Vagina (tissue), 2 donors: ENCODE results near the gene LRRC8E. TPM values are rescaled to one million over a fixed set of nuclear protein-coding genes. Genes with fewer than 3 reads are reported as not detected.

Source experiments
- DNase-seq, 2 donors: peaks; one replicate each; pipeline ENCODE4 v3.0.0-alpha.2; 2017; ENCODE audit errors: extremely low spot score in 2 of 2
- H3K27ac ChIP-seq: fragments of 200-600 bp; sonication (generic); one replicate; pipeline ENCODE4 v1.5.1; 2019
- H3K27me3 ChIP-seq: fragments of 200-600 bp; sonication (generic); one replicate; pipeline ENCODE4 v1.5.1; 2019
- H3K36me3 ChIP-seq, 2 donors: fragments of 200-600 bp; sonication (generic); one replicate each; pipeline ENCODE4 v1.5.1; 2017 to 2019
- H3K4me1 ChIP-seq: fragments of 200-600 bp; sonication (generic); one replicate; pipeline ENCODE4 v1.5.1; 2019
- H3K4me3 ChIP-seq, 2 donors: fragments of 200-600 bp; sonication (generic); 1 replicate in 1 of 2; 2 replicates in 1 of 2; pipeline ENCODE4 v1.5.1; 2016 to 2019
- H3K9me3 ChIP-seq: fragments of 200-600 bp; sonication (generic); one replicate; pipeline ENCODE4 v1.5.1; 2019
- POLR2A ChIP-seq, 2 donors: fragments of 450-650 bp; IDR thresholded peaks; one replicate each; pipeline ENCODE4 v1.6.1; 2017; ENCODE audit warnings: antibody characterized with exemption in 2 of 2, mild to moderate bottlenecking in 2 of 2, moderate library complexity in 2 of 2
- POLR2AphosphoS5 ChIP-seq, 2 donors: sonication (generic); formaldehyde crosslinking; IDR thresholded peaks; one replicate each; pipeline ENCODE4 v1.9.0; 2017; ENCODE audit warnings: antibody characterized with exemption in 2 of 2, mild to moderate bottlenecking in 2 of 2, low read depth in 1 of 2; ENCODE audit not compliant: insufficient read depth in 1 of 2
- intact Hi-C: fragments of 100-400 bp; cut with DNase I; formaldehyde crosslinking; loops from one replicate; pipeline ENCODE4 v1.15.1; 2023
- total RNA-seq: library from RNA; depleted of rRNA; stranded (reverse); fragments of >200 nt; gene quantifications from one replicate; pipeline ENCODE4 v1.2.3, GENCODE V29; 2016
- TF ChIP-seq, protein P1 (sequence below), 3 experiments: fragments of 450-650 bp in 2 of 3; fragments of 200-600 bp in 1 of 3; sonication (generic) in 1 of 3; IDR thresholded peaks; one replicate each; pipeline ENCODE4 v1.5.1; 2017 to 2019; ENCODE audit warnings: antibody characterized with exemption in 3 of 3, mild to moderate bottlenecking in 2 of 3, moderate library complexity in 2 of 3

LRRC8E gene
- total RNA-seq, 1 donor from 2014 or later, result 6.6 TPM

GRCh38 chr19:7911508-7912143 is 23.3 kb downstream of the LRRC8E start:
- TF ChIP-seq POLR2AphosphoS5 (IDR thresholded peaks at IDR 0.05; ENCODE audit: insufficient read depth in 1 of 2, low read depth in 1 of 2) (no peak), POLR2A (IDR thresholded peaks at IDR 0.05) (no peak)
- TF ChIP-seq, protein P1, sequence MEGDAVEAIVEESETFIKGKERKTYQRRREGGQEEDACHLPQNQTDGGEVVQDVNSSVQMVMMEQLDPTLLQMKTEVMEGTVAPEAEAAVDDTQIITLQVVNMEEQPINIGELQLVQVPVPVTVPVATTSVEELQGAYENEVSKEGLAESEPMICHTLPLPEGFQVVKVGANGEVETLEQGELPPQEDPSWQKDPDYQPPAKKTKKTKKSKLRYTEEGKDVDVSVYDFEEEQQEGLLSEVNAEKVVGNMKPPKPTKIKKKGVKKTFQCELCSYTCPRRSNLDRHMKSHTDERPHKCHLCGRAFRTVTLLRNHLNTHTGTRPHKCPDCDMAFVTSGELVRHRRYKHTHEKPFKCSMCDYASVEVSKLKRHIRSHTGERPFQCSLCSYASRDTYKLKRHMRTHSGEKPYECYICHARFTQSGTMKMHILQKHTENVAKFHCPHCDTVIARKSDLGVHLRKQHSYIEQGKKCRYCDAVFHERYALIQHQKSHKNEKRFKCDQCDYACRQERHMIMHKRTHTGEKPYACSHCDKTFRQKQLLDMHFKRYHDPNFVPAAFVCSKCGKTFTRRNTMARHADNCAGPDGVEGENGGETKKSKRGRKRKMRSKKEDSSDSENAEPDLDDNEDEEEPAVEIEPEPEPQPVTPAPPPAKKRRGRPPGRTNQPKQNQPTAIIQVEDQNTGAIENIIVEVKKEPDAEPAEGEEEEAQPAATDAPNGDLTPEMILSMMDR (IDR thresholded peaks at IDR 0.05), result no peak
- no peak overlapping the region for H3K4me3 ChIP-seq
- H3K4me1 ChIP-seq, result peaks cover 31% of the 10 kb centered on the region
- H3K27ac ChIP-seq, result no peak overlapping the region
- no peak for DNase-seq
- intact Hi-C loops, result loop anchor here (10.0 kb wide), 1 partner anchor 93 kb away; the partner anchor contains the start of gene ELAVL1
- H3K9me3 ChIP-seq, result no peaks in the 10 kb centered on the region
- no peaks in the 10 kb centered on the region for H3K27me3 ChIP-seq
- H3K36me3 ChIP-seq, result peaks cover 0 to 41% of the 10 kb centered on the region in 2 donors

- Histone ChIP-seq H3K36me3 (peaks cover 0 to 41% of the 10 kb centered on the region in 2 donors), H3K4me1 (peaks cover 30% of the 10 kb centered on the region), H3K27ac (no peak overlapping the region), H3K4me3 (no peak overlapping the region), H3K27me3 (no peaks in the 10 kb centered on the region), H3K9me3 (no peaks in the 10 kb centered on the region)
- no peak for DNase-seq
- intact Hi-C loops, result loop anchor here (10.0 kb wide), 1 partner anchor 93 kb away; the partner anchor contains the start of gene ELAVL1
- TF ChIP-seq, protein P1 (IDR thresholded peaks at IDR 0.05), result no peak
Observed at GRCh38 chr19:7912144-7912696, 23.9 kb downstream of the LRRC8E start.

DNA sequence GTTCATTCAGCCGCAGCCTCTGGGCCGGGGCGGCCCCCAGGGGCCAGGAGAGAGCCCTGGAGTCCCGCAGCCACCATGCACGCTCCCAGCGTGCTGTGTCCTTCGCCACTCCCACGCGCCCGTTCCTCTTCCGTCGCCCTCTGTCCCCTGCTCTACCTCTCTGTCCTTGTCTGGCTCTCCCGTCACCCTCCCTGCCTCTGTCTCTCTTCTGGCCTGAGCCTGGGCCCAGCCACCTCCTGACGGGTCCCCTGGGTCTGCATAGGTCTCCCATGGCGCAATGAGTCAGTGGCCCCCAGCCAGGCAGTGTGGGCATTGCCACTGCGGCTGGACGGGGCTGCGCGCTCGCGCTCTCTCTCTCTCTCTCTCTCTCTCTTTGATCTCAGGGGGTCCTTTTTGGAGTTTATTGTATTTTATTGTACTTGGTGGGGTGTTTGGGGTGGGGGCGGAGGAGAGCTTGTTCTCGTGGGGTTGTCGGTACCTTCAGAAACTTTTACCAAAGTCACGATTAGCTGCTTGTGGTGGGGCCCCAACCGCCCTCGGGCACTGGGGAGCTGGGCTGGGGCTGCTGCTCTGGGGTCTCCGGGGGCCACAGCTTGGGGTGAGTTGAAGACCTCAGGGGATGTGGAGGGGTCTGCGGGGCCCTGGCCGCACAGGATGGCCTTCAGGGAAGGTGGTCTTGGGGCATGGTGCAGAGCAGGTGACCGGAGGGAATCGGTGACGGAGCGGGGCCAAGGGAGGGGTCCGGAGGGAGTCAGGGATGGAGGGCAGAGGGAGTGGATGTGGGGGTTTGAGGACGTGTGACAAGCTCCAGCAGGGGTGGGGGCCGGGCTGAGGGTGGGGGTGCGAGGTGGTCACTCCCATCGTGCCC is 24.6 kb downstream of the LRRC8E start:
- DNase-seq, result no peak
- intact Hi-C loops, result loop anchor here (10.0 kb wide), 1 partner anchor 92 kb away; the partner anchor contains the start of gene ELAVL1
- H3K36me3 ChIP-seq, result peaks cover 0 to 41% of the 10 kb centered on the region in 2 donors

GRCh38 chr19:7913652-7914051 is 25.3 kb downstream of the LRRC8E start:
- intact Hi-C loops, result loop anchor here (10.0 kb wide), 1 partner anchor 91 kb away; the partner anchor contains the start of gene ELAVL1
- TF ChIP-seq, protein P1 (IDR thresholded peaks at IDR 0.05), result no peak
- TF ChIP-seq POLR2AphosphoS5 (IDR thresholded peaks at IDR 0.05; ENCODE audit: insufficient read depth in 1 of 2, low read depth in 1 of 2) (no peak), POLR2A (IDR thresholded peaks at IDR 0.05) (no peak)
- no peak for DNase-seq
- no peak overlapping the region for H3K27ac ChIP-seq
- no peak overlapping the region for H3K4me3 ChIP-seq
- H3K9me3 ChIP-seq, result no peaks in the 10 kb centered on the region
- peaks cover 31% of the 10 kb centered on the region for H3K4me1 ChIP-seq
- no peaks in the 10 kb centered on the region for H3K27me3 ChIP-seq
- H3K36me3 ChIP-seq, result peaks cover 0 to 41% of the 10 kb centered on the region in 2 donors

More for the DNA sequence above, 24.6 kb downstream of the LRRC8E start:
- no peaks in the 10 kb centered on the region for H3K9me3 ChIP-seq
- peaks cover 30% of the 10 kb centered on the region for H3K4me1 ChIP-seq
- no peak for TF ChIP-seq POLR2AphosphoS5 (IDR thresholded peaks at IDR 0.05; ENCODE audit: insufficient read depth in 1 of 2, low read depth in 1 of 2)
- no peak for TF ChIP-seq POLR2A (IDR thresholded peaks at IDR 0.05)
- no peak overlapping the region for H3K27ac ChIP-seq
- no peaks in the 10 kb centered on the region for H3K27me3 ChIP-seq
- no peak overlapping the region for H3K4me3 ChIP-seq

DNA sequence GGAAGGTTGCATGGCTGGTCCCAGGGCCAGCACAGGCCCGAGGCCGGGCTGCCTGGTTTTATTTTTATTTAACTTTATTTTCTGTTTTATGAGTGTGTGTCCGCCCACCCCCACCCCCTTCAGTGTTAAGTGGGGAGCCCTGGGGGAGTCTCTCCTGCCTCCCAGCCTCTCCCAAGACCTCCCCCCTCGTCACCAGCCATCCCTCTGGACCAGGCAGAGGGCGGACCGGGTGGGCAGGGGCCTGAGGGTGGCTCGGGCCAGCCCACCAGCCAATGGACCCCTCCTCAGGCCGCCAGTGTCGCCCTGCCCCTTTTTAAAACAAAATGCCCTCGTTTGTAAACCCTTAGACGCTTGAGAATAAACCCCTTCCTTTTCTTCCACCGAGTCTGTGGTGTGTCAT is 25.8 kb downstream of the LRRC8E start:
- no peak for DNase-seq
- no peak overlapping the region for H3K4me3 ChIP-seq
- H3K27ac ChIP-seq, result no peak overlapping the region
- intact Hi-C loops, result loop anchor here (10.0 kb wide), 1 partner anchor 91 kb away; the partner anchor contains the start of gene ELAVL1
- peaks cover 36% of the 10 kb centered on the region for H3K4me1 ChIP-seq
- no peaks in the 10 kb centered on the region for H3K27me3 ChIP-seq
- peaks cover 0 to 41% of the 10 kb centered on the region in 2 donors for H3K36me3 ChIP-seq
- TF ChIP-seq, protein P1 (IDR thresholded peaks at IDR 0.05), result no peak
- TF ChIP-seq POLR2A (IDR thresholded peaks at IDR 0.05), result no peak
- no peak for TF ChIP-seq POLR2AphosphoS5 (IDR thresholded peaks at IDR 0.05; ENCODE audit: insufficient read depth in 1 of 2, low read depth in 1 of 2)
- no peaks in the 10 kb centered on the region for H3K9me3 ChIP-seq
